Left lung (tissue), 10 donors: ENCODE data around the gene PRKG1. TPM values are rescaled to one million over a fixed set of nuclear protein-coding genes. Genes with fewer than 3 reads are reported as not detected.

Source experiments
- ATAC-seq: fragments of 200-7000 bp; cut with Tn5 transposase; one replicate; pipeline ENCODE4 v1.9.1; 2020; ENCODE audit warnings: moderate library complexity
- DNase-seq, 4 donors: peaks; one replicate each; pipeline ENCODE4 v3.0.0-alpha.2; 2013 to 2020
- H3K27ac ChIP-seq, 2 donors: fragments of 200-600 bp; sonication (generic) in 1 of 2; one replicate each; pipeline versions ENCODE4 v1.5.0 to v1.8.0; 2020 to 2021
- H3K27me3 ChIP-seq, 2 donors: fragments of 200-600 bp; sonication (generic) in 1 of 2; one replicate each; pipeline versions ENCODE4 v1.5.0 to v1.8.0; 2020 to 2021
- H3K36me3 ChIP-seq, 2 donors: fragments of 200-600 bp; sonication (generic) in 1 of 2; one replicate each; pipeline versions ENCODE4 v1.5.0 to v1.8.0; 2020 to 2021
- H3K4me1 ChIP-seq, 2 donors: fragments of 200-600 bp; one replicate each; pipeline ENCODE4 v1.8.0; 2021
- H3K4me3 ChIP-seq, 2 donors: fragments of 200-600 bp; sonication (generic) in 1 of 2; one replicate each; pipeline versions ENCODE4 v1.5.0 to v1.8.0; 2020 to 2021; ENCODE audit warnings: mild to moderate bottlenecking in 1 of 2
- H3K9me3 ChIP-seq, 2 donors: fragments of 200-600 bp; sonication (generic) in 1 of 2; one replicate each; pipeline versions ENCODE4 v1.5.0 to v1.8.0; 2020 to 2021
- intact Hi-C, 2 donors: fragments of 100-400 bp; cut with DNase I; formaldehyde crosslinking; loops; one replicate each; pipeline versions ENCODE4 v1.11.2 to v1.14.2; 2022
- polyA plus RNA-seq, 6 donors: library from polyadenylated mRNA; unstranded; fragments of 120-200 nt; gene quantifications; one replicate each; pipeline ENCODE4 v1.2.1, GENCODE V29; 2013; ENCODE audit not compliant: insufficient read length in 6 of 6
- total RNA-seq, 2 donors: library from RNA; stranded (reverse); fragmentation: NEBNext Ultra II Directional; extraction: Animal tissue kit (Norgen Biotek cat#: 25700); gene quantifications; one replicate each; pipeline ENCODE4 v1.2.1, GENCODE V29; 2021
- TF ChIP-seq, protein P1 (sequence below), 2 donors: fragments of 200-600 bp; sonication (generic) in 1 of 2; IDR thresholded peaks; one replicate each; pipeline versions ENCODE4 v1.5.0 to v1.8.0; 2021; ENCODE audit warnings: antibody characterized with exemption in 2 of 2
- donor health status: DM: no; HTN: yes; CAD: no.
- donor health status: DM: no; HTN: no; CAD: no.

Gene PRKG1
- total and polyA plus RNA-seq, 8 donors: 15.6 to 29.0 (median 17.8) TPM

DNA sequence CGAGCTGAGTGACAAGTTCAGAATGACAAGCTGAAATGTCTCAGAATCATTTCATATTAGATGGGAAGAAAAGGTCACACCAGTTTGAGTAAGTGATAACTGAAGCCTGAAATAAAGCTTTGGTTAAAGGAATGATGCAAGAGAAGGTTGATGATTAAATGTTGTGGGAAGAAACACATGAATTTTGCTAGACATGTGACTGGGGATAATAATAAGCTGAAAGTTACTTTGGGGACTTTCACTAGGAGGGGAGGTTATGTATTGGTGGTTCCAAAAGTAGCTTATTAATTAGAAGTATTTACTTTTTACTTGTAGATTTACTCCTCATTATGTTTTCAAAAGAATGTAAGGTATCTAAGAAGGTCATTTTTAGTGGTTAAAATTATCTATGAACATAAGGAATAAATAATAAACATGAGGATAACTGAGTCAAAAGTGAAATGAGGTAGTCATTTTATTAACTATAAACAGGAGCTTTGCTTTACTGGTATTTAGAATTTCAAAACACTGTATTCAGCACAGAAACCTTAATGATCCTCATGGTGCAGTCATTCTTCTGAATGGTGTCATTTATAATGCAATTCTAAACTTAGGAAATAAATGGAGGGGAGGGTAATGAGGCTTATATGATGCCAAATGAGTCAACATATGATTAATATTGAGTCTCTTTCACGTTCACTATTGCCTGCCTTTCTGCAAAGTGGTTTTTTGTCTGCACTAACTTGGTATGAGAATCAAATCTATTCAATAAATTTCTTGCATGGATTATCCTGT lies 63.7 kb downstream of the PRKG1 start:
- Histone ChIP-seq H3K27ac (no peak overlapping the region), H3K9me3 (no peaks in the 10 kb centered on the region), H3K27me3 (no peaks in the 10 kb centered on the region), H3K4me1 (peaks cover 0 to 4% of the 10 kb centered on the region in 2 donors), H3K36me3 (no peaks in the 10 kb centered on the region), H3K4me3 (no peak overlapping the region)
- intact Hi-C loops: no loop called here
- TF ChIP-seq, protein P1, sequence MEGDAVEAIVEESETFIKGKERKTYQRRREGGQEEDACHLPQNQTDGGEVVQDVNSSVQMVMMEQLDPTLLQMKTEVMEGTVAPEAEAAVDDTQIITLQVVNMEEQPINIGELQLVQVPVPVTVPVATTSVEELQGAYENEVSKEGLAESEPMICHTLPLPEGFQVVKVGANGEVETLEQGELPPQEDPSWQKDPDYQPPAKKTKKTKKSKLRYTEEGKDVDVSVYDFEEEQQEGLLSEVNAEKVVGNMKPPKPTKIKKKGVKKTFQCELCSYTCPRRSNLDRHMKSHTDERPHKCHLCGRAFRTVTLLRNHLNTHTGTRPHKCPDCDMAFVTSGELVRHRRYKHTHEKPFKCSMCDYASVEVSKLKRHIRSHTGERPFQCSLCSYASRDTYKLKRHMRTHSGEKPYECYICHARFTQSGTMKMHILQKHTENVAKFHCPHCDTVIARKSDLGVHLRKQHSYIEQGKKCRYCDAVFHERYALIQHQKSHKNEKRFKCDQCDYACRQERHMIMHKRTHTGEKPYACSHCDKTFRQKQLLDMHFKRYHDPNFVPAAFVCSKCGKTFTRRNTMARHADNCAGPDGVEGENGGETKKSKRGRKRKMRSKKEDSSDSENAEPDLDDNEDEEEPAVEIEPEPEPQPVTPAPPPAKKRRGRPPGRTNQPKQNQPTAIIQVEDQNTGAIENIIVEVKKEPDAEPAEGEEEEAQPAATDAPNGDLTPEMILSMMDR (IDR thresholded peaks at IDR 0.05): no peak
- DNase-seq (no peak), ATAC-seq (no peak)

DNA sequence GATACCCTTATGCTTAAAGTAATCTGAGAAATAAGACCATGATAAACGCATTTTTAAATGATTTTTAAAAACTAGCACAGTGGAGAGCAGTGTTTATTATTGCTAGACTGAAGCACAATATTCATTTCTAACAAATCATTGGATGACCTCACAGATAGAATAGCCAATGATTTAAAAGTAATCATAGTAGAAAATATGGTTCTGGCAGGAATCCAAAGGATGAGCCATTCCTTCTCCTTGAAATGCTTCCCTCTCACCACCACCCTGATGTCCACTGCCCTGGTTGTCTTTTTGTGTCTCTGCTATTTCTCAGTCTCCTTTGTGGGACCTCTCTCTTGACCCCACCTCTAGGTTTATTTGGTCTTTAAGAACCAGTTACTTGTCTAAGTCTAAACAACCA lies 64.9 kb downstream of the PRKG1 start:
- intact Hi-C loops: no loop called here
- DNase-seq (no peak), ATAC-seq (no peak)
- Histone ChIP-seq H3K27me3 (no peaks in the 10 kb centered on the region), H3K9me3 (no peaks in the 10 kb centered on the region), H3K27ac (no peak overlapping the region), H3K4me1 (peaks cover 0 to 4% of the 10 kb centered on the region in 2 donors), H3K4me3 (no peak overlapping the region), H3K36me3 (no peaks in the 10 kb centered on the region)
- TF ChIP-seq, protein P1 (IDR thresholded peaks at IDR 0.05): no peak

DNA sequence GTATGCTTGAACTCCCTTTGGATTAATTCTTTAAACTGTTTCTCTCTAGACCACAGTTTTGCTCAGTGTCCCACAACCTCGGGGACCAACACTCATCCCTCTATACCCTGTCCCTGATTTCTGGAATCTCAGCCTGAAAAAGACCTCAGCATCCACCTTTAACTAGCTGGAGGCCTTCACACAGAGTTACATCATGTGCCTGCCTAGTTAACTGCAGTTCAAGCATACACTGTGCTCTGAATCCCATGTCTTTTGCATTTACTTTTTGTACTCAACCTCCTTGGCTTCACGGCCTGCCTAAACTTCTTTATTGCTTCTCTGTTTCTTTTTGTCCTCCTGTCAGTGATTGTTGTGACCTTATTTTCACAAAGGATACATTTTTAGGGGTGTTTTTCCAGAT lies 66.7 kb downstream of the PRKG1 start:
- intact Hi-C loops: no loop called here
- H3K9me3 ChIP-seq: no peaks in the 10 kb centered on the region
- TF ChIP-seq, protein P1 (IDR thresholded peaks at IDR 0.05): no peak
- no peaks in the 10 kb centered on the region for H3K36me3 ChIP-seq
- no peak for ATAC-seq
- H3K4me1 ChIP-seq: peaks cover 0 to 4% of the 10 kb centered on the region in 2 donors
- H3K27ac ChIP-seq: no peak overlapping the region
- no peak for DNase-seq
- no peak overlapping the region for H3K4me3 ChIP-seq
- no peaks in the 10 kb centered on the region for H3K27me3 ChIP-seq

DNA sequence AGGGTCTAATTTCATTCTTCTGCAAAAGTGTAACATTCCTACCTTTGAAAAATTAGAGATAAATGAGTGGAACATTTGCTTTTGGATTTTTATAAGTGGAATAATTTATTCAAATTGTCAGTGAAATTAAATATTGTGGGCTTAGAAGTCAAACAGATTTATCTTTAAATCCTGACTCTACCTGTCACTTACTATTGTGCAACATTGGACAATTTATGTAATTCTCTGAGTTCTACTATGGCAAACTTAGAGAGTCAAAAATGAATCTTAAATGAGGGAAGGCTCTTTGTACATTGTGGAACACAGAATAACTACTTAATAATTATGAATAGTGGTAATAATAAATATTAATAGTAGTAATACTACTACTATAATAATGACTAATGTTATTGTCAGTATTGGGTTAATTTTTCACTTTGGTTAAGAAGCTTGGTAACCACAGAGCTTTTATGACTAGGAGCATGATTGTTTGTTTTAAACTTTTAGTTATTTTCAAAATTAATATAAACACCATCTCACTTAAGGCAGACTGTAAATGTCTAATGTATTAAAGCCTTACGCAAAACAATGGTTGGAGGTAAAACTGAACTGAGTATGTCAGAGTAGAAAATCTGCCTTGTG lies 70.0 kb downstream of the PRKG1 start:
- no peak overlapping the region for H3K27ac ChIP-seq
- TF ChIP-seq, protein P1 (IDR thresholded peaks at IDR 0.05): no peak
- no peaks in the 10 kb centered on the region for H3K36me3 ChIP-seq
- H3K9me3 ChIP-seq: no peaks in the 10 kb centered on the region
- H3K27me3 ChIP-seq: no peaks in the 10 kb centered on the region
- no peak for DNase-seq
- no peak for ATAC-seq
- intact Hi-C loops: no loop called here
- H3K4me1 ChIP-seq: no peaks in the 10 kb centered on the region
- H3K4me3 ChIP-seq: no peak overlapping the region

DNA sequence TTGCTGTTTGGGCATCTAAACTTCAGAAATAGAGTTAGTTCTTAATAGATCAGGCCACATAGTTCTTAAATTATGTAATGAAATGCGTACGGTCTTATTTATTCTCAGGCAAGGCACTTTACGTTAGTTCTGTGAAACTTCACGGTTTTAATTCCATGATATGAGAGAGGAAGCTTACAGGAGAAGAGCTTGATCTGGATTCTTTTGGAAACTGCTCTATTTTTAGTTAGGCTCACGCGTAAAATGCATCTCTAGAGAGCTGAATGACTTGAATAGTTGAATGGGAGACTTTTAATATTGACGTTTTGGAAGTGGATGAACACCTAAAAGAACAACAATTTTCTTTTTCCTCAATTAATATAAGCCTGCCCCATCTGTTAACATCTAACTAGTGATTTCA lies 71.1 kb downstream of the PRKG1 start:
- Histone ChIP-seq H3K27ac (no peak overlapping the region), H3K36me3 (no peaks in the 10 kb centered on the region), H3K9me3 (no peaks in the 10 kb centered on the region), H3K27me3 (no peaks in the 10 kb centered on the region), H3K4me3 (no peak overlapping the region), H3K4me1 (no peaks in the 10 kb centered on the region)
- TF ChIP-seq, protein P1 (IDR thresholded peaks at IDR 0.05): no peak
- intact Hi-C loops: no loop called here
- DNase-seq (no peak), ATAC-seq (no peak)
